Astrocyte of the cerebellum (primary cell): ENCODE data around the gene KRT77.

Experiments
- DNase-seq: peaks from one replicate; pipeline ENCODE4 v3.0.0-alpha.2; 2011; ENCODE audit warnings: low read depth
- H3K4me3 ChIP-seq: 2 replicates; pipeline ENCODE4 v1.5.1; 2011; ENCODE audit warnings: mild to moderate bottlenecking, low read depth, low read length, moderate library complexity
- CTCF ChIP-seq: IDR thresholded peaks from 2 replicates; pipeline ENCODE4 v1.5.1; 2012; ENCODE audit warnings: low read length, low read depth, moderate library complexity, mild to moderate bottlenecking; ENCODE audit errors: missing control alignments
- in situ Hi-C: cut with HindIII; loops from 2 replicates; pipeline ENCODE4 v1.10.0; 2017; ENCODE audit warnings: low sequenced_read_pairs

The KRT77 gene

GRCh38 chr12:52686756-52687487 lies 16.4 kb downstream of the KRT77 start:
- in situ Hi-C loops: no loop called here
- TF ChIP-seq CTCF: no peak
- DNase-seq: no peak
- no peak overlapping the region for H3K4me3 ChIP-seq

GRCh38 chr12:52686063-52686462 lies 17.3 kb downstream of the KRT77 start:
- in situ Hi-C loops: no loop called here
- H3K4me3 ChIP-seq: no peak overlapping the region
- DNase-seq: no peak
- no peak for TF ChIP-seq CTCF

- no peak overlapping the region for H3K4me3 ChIP-seq
- TF ChIP-seq CTCF: no peak
- in situ Hi-C loops: no loop called here
- DNase-seq: no peak
Measured at GRCh38 chr12:52685406-52685890, 17.9 kb downstream of the KRT77 start.

- no peak overlapping the region for H3K4me3 ChIP-seq
- DNase-seq: no peak
- no peak for TF ChIP-seq CTCF
- in situ Hi-C loops: no loop called here
Measured at GRCh38 chr12:52684431-52684830, 18.9 kb downstream of the KRT77 start.

GRCh38 chr12:52683575-52684300 lies 19.6 kb downstream of the KRT77 start:
- in situ Hi-C loops: no loop called here
- DNase-seq: no peak
- TF ChIP-seq CTCF: no peak
- no peak overlapping the region for H3K4me3 ChIP-seq

- no peak for DNase-seq
- in situ Hi-C loops: no loop called here
- H3K4me3 ChIP-seq: no peak overlapping the region
- TF ChIP-seq CTCF: no peak
Measured at GRCh38 chr12:52682938-52683574, 20.3 kb downstream of the KRT77 start.
